Transverse colon (tissue), 4 donors: ENCODE measurements around the gene PLGRKT. TPM values are rescaled to one million over a fixed set of nuclear protein-coding genes. Genes with fewer than 3 reads are reported as not detected.
"Not testable (repeated sequence)": the region's sequence is repeated elsewhere in the genome, so short reads cannot be mapped to it uniquely, and the experiment has no call there.

Source experiments
- DNase-seq: peaks from one replicate; pipeline ENCODE4 v3.0.0-alpha.2; 2019
- H3K27ac ChIP-seq, 4 donors: fragments of 200-600 bp; sonication (generic); 2 replicates each; pipeline ENCODE4 v1.5.1; 2016 to 2018; ENCODE audit warnings: inconsistent platforms in 4 of 4
- H3K27me3 ChIP-seq: fragments of 200-600 bp; sonication (generic); 2 replicates; pipeline ENCODE4 v1.5.1; 2017; ENCODE audit warnings: inconsistent platforms
- H3K36me3 ChIP-seq, 4 donors: fragments of 200-600 bp; sonication (generic); 2 replicates each; pipeline ENCODE4 v1.5.1; 2017 to 2019; ENCODE audit warnings: inconsistent platforms in 4 of 4
- H3K4me1 ChIP-seq, 4 donors: fragments of 200-600 bp; sonication (generic); 2 replicates each; pipeline ENCODE4 v1.5.1; 2017 to 2020; ENCODE audit warnings: inconsistent platforms in 4 of 4
- H3K4me3 ChIP-seq, 4 donors: fragments of 200-600 bp; sonication (generic); 1 replicate in 1 of 4; 2 replicates in 3 of 4; pipeline versions ENCODE4 v1.5.1 to v1.6.1; 2017 to 2019; ENCODE audit warnings: inconsistent platforms in 4 of 4
- H3K9me3 ChIP-seq, 2 donors: fragments of 200-600 bp; sonication (generic); 2 replicates each; pipeline ENCODE4 v1.5.1; 2017 to 2019; ENCODE audit warnings: inconsistent platforms in 2 of 2
- CTCF ChIP-seq, 5 experiments: fragments of 200-600 bp in 3 of 5; fragments of 450-650 bp in 2 of 5; sonication (generic) in 3 of 5; IDR thresholded peaks; 1 replicate in 2 of 5; 2 replicates in 3 of 5; pipeline ENCODE4 v1.5.1; 2016 to 2017; ENCODE audit warnings: antibody characterized with exemption in 5 of 5, inconsistent platforms in 3 of 5, mild to moderate bottlenecking in 2 of 5, moderate library complexity in 1 of 5
- EP300 ChIP-seq: sonication (generic); formaldehyde crosslinking; IDR thresholded peaks from one replicate; pipeline ENCODE4 v1.6.1; 2017; ENCODE audit warnings: antibody characterized with exemption, low read depth
- POLR2A ChIP-seq: fragments of 450-650 bp; IDR thresholded peaks from one replicate; pipeline ENCODE4 v1.6.1; 2016; ENCODE audit warnings: antibody characterized with exemption, mild to moderate bottlenecking, moderate library complexity
- POLR2AphosphoS5 ChIP-seq, 3 donors: sonication (generic); formaldehyde crosslinking; IDR thresholded peaks; one replicate each; pipeline ENCODE4 v1.6.1; 2016; ENCODE audit warnings: antibody characterized with exemption in 3 of 3
- WGBS, 2 donors: methylation state at CpG; one replicate each; pipeline ENCODE4 v1.1.5; 2018; ENCODE audit warnings: low coverage in 1 of 2; 5-methylcytosine and 5-hydroxymethylcytosine counted together
- in situ Hi-C, 4 donors: fragments of 200-750 bp; cut with MboI; loops; one replicate each; pipeline versions ENCODE4 v1.15.0 to v1.15.1; 2017; ENCODE audit warnings: low sequenced_read_pairs in 3 of 4, low pct_ligation_motif_present in 1 of 4, low pct_unique_long_range_greater_than_20kb in 1 of 4
- intact Hi-C: fragments of 100-400 bp; cut with DNase I; formaldehyde crosslinking; loops from one replicate; pipeline ENCODE4 v1.15.1; 2023; ENCODE audit warnings: low total_unique reads
- small RNA-seq, 4 donors: library from RNA; depleted of rRNA; stranded (forward); fragments of <200 nt; gene quantifications; one replicate each; pipeline ENCODE3, GENCODE V24; 2016
- total RNA-seq, 4 donors: library from RNA; depleted of rRNA; stranded (reverse); fragments of >200 nt; gene quantifications; one replicate each; pipeline ENCODE4 v1.1.0, GENCODE V29; 2016

The PLGRKT gene
- total RNA-seq, 4 donors from 2014 or later = 1.6 to 58.3 (median 16.5) TPM

- H3K4me3 ChIP-seq = no peak overlapping the region
- 15 to 27% methylated on average over 1 of the region's 1 CpG for WGBS, 2 donors
- in situ Hi-C loops = loop anchor here in 1 of 4 donors (25.0 kb wide), 1 partner anchor 266 kb away; no protein-coding TSS in a partner anchor
- no peaks in the 10 kb centered on the region for H3K36me3 ChIP-seq
- H3K9me3 ChIP-seq = no peaks in the 10 kb centered on the region
- no peak overlapping the region for H3K27ac ChIP-seq
- no peaks in the 10 kb centered on the region for H3K27me3 ChIP-seq
- H3K4me1 ChIP-seq = no peaks in the 10 kb centered on the region
- TF ChIP-seq EP300 (no peak), POLR2A (no peak), POLR2AphosphoS5 (IDR thresholded peaks at IDR 0.05) (no peak), CTCF (IDR thresholded peaks at IDR 0.05) (no peak)
- intact Hi-C loops = no loop called here
- no peak for DNase-seq
Observed at GRCh38 chr9:5321058-5321457, 116.7 kb downstream of the PLGRKT start.

GRCh38 chr9:5316406-5316805 is 121.3 kb downstream of the PLGRKT start:
- H3K4me3 ChIP-seq, H3K27me3 ChIP-seq, DNase-seq, H3K27ac ChIP-seq, intact Hi-C loops, H3K4me1 ChIP-seq, H3K36me3 ChIP-seq: not testable (repeated sequence)
- H3K9me3 ChIP-seq = peaks cover 10 to 12% of the 10 kb centered on the region in 2 donors
- in situ Hi-C loops = loop anchor here in 1 of 4 donors (25.0 kb wide), 1 partner anchor 271 kb away; no protein-coding TSS in a partner anchor
- 100% methylated on average over 1 of the region's 1 CpG for WGBS, 2 donors

- Histone ChIP-seq H3K4me3 (no peak overlapping the region), H3K27ac (no peak overlapping the region), H3K36me3 (no peaks in the 10 kb centered on the region), H3K27me3 (no peaks in the 10 kb centered on the region), H3K4me1 (no peaks in the 10 kb centered on the region), H3K9me3 (peaks cover 10 to 12% of the 10 kb centered on the region in 2 donors)
- 65 to 69% methylated on average over 4 of the region's 4 CpGs for WGBS, 2 donors
- TF ChIP-seq POLR2A (no peak), EP300 (no peak), POLR2AphosphoS5 (IDR thresholded peaks at IDR 0.05) (no peak), CTCF (IDR thresholded peaks at IDR 0.05) (no peak)
- in situ Hi-C loops (loop anchor here in 1 of 4 donors (25.0 kb wide), 1 partner anchor 272 kb away; no protein-coding TSS in a partner anchor), intact Hi-C loops (no loop called here)
- no peak for DNase-seq
Observed at GRCh38 chr9:5315187-5315923, 122.4 kb downstream of the PLGRKT start.

- no peak overlapping the region for H3K27ac ChIP-seq
- in situ Hi-C loops (loop anchor here in 1 of 4 donors (25.0 kb wide), 1 partner anchor 276 kb away; no protein-coding TSS in a partner anchor), intact Hi-C loops (no loop called here)
- no peaks in the 10 kb centered on the region for H3K27me3 ChIP-seq
- H3K4me3 ChIP-seq = no peak overlapping the region
- no peak for DNase-seq
- H3K4me1 ChIP-seq = no peaks in the 10 kb centered on the region
- H3K36me3 ChIP-seq = no peaks in the 10 kb centered on the region
- H3K9me3 ChIP-seq = peaks cover 10 to 12% of the 10 kb centered on the region in 2 donors
- TF ChIP-seq POLR2A (no peak), POLR2AphosphoS5 (IDR thresholded peaks at IDR 0.05) (no peak), CTCF (IDR thresholded peaks at IDR 0.05) (no peak), EP300 (no peak)
Observed at GRCh38 chr9:5310851-5311250, 126.9 kb downstream of the PLGRKT start.

Small RNA genes within 50 kb of the gene (small RNA-seq; reads per million reads assigned to genes)
- gene AL135786.1 (0 reads per million in 4 donors), gene HMGN2P31 (0 reads per million in 4 donors)

Other genes with a start within 250 kb of the PLGRKT start
- gene INSL4, start 206.5 kb downstream of the PLGRKT start, total RNA-seq = not detected
- not detected for gene RLN2, start 133.2 kb downstream of the PLGRKT start, total RNA-seq
- under 1 TPM in 1 of 4 donors, not detected in 3; 0.79 TPM for gene RLN1, start 98.0 kb downstream of the PLGRKT start, total RNA-seq
- gene CD274, start 12.6 kb upstream of the PLGRKT start, total RNA-seq = 1 to 10 TPM in 2 of 4 donors, under 1 TPM in 1, not detected in 1; 0.80 to 2.9 (median 1.2) TPM
- gene PDCD1LG2, start 72.6 kb upstream of the PLGRKT start, total RNA-seq = under 1 TPM in 2 of 4 donors, not detected in 2; 0.27 to 0.64 TPM
- 10 to 100 TPM; 22.5 to 93.9 (median 42.8) TPM for gene RIC1, start 191.2 kb upstream of the PLGRKT start, total RNA-seq